Effector CD4-positive, alpha-beta T cell (primary cell): ENCODE measurements around the gene KLHDC3.
A peak's percentile ranks its signal among the peaks of the same experiment; 100 is the strongest.
"Not testable (repeated sequence)": the region's sequence is repeated elsewhere in the genome, so short reads cannot be mapped to it uniquely, and the experiment has no call there.

Experiments used
- DNase-seq: peaks from one replicate; pipeline ENCODE4 v3.0.0-alpha.2; 2020

KLHDC3 gene

DNA sequence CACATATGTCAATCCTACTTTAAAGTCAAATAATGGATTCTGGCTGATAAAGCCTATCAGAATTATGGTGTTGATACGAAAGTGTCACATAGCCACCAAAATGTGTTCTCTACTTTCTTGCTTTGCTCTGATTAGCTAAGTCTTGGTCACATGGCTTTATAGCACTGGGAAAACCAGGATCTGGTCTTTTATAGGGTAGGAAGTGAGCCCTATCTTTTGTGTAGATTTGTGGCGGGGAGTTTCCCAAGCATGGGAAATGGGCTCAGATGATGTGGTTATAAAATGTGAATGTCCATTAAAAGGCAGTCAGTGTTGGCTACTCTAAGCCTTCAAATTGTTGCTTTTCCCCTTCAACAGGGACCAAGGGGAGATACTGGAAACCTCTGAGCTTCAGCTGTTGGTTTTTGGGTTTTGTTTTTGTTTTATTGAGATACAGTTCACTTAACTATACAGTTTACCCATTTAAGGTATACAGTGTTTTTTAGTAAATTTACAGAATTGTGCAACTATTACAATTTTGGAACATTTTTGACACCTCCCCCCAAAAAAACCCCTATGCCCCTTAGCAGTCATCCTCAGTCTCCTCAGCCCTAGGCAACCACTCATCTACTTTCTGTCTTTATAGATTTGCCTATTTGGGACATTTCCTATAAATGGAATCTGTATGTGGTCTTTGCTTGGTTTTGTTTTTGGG lies 19.6 kb downstream of the KLHDC3 start:
- no peak for DNase-seq

DNA sequence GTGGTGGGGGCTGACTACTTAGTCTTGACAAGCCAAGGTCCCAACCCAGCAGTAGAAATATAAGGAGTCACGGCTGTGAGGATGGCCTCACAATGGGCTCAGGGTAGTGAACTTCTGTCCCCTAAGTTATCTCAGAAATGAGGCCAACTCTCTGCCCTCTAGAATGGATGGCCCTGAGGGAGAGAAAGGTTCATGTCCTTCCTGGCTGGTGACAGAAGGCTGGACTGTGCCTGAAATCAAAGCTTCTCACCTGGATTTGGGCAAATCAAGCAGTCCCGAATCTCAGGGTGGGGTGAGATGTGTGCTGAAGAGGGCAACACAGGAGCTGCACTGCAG lies 20.1 kb downstream of the KLHDC3 start:
- no peak for DNase-seq

DNA sequence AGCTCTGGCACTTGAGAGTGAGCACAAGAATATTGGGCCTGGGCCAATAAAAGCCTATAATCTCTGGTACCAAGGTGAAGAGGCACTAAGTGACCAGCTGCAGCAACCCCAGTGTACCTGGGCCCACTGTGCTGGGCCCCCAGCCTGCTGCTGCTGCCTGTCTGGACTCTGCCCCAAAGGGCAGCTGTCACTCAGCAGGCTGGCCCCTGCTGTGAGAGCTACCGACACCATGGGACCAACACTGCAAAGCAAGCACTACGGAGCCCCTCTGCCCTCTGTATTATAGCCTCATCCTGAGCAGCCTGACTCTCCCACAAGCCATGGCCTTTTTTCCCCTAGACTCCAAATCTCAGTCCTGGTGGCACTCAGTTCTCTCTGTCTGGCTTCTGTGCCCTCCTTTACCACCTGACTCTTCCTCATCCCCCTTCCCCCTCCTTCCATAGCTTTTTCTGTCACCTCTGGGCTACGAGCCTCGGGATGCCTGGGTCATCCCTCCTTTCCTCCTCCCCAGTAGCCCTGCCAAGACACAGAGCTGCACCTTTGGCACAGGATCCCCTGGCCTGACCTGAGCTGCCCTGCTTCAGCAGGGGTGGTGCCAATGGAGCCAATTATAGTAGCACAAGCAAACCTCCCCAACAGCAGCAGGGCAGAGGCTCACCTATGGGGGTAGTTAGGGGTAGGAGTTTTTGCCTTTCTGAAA lies 21.6 kb downstream of the KLHDC3 start:
- no peak for DNase-seq

DNA sequence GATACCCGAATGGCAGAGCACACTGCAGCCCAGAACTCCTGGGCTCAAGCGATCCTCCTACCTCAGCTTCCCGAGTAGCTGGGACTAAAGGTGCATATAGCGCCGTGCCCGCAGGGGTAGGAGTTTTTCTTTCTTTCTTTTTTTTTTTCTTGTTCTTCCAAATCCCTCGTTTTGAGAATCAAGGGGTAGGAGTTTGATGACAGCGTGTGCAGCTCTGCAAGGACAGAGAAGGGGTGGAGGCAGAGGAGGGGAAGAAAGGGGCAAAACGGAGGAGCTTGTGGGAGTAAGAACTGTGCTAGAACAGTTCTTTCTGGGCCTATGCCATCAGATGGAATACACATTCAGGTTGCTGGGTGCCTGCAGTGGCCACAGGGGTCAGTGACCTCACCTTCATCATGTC lies 22.7 kb downstream of the KLHDC3 start:
- no peak for DNase-seq

DNA sequence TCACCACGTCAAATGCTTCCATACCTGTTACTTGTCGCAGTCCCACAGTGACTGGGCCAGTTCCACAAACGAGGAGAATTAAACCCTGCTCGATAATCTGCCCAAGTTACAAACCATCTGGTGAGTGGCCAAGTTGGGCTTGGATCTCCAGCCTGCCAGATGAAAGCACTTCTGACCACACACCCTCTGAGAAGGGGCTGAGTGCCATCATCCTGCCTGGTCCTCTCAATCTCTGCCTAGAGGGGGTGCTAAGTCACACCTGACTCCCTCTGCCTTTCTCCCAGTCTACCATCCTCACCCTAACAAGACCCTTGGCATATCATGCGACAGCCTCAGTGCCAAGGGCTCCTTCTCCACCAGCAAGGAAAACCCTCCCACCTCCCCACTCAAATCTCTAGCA lies 23.1 kb downstream of the KLHDC3 start:
- no peak for DNase-seq

DNA sequence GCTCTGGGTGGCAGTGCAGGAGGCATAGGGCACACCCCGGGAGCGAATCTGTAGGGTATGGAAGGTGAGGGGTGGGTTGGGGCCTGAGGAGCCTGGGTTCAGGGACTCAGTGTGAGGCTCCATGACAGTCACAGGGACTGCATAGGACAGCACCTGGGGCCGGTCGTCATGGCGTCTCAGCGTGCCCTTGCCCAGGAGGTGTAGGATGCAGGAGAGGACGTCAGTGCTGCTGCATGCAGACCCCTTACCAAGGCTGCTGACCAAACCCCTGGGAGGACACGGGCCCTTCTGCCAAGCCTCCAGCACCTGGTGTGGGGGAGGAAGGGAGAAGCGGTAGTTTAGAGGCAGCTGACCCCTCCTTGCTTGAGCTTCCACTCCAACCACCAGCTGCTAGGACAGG lies 23.7 kb downstream of the KLHDC3 start:
- no peak for DNase-seq

DNA sequence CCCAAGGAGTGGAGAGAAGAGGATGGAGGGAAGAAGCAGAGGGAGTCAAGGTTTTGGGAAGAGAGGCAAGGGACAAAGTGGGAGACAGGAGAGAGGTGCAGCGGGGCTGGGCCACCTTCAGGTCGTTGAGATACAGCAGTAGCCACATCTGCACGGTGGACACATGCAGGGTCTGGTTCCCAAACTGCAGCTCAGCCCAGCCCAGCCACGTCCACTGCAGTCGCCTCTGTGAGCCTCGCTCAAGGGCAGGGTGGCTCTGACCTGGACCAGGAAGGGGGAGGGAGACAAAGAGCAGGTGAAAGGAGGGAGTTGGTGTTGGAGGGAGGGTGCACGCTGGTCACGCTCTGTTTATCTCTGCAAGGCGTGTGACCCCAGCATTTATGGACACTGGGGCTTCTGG lies 24.7 kb downstream of the KLHDC3 start:
- no peak for DNase-seq

DNA sequence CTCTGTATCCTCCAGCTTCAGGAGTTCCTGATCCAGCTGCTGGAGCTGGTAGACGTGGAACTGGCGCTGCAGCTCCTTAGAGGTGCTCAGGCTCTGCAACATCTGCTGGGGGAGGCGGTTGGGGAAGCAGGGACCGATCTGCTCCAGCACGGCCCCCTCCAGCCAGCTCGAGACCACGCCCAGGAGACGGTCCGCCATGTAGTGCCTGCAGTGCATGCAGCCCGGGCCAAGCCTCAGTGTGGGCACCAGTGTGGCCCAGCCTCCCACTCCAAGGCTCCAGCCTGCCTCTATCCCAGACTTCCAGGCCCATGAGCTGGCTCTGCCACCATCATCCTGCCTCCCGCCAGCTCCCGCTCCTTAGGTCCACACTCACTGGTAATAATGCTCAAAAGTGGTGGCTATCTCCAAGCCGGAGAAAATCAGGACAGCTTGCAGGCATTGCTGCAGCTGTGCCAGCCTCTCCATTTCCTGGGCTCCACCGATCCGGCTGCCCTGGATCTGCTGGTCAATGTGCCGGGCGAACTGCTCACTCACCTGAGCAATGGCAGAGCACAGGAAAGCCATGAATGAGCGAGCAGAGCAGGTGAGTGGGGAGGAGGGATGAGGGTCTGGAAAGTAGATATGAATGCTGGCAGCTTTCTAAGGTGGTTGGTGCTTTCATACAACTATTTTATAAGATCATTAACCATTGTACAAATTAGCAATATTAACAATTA lies 26.7 kb downstream of the KLHDC3 start:
- DNase-seq = no peak

DNA sequence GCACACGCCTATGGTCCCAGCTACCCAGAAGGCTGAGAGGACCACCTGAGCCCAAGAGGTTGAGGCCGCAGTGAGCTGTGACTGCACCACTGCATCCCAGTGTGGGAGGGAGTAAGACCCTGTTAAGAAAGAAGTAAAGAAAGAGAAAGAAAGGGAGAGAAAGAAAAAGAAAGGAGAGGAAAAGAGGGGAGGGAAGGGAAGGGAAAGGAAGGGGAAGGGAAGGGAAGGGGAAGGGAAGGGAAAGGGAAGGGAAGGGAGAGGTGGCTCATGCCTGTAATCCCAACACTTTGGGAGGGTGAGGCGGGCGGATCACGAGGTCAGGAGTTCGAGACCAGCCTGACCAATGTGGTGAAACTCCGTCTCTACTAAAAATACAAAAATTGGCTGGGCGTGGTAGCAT lies 27.4 kb downstream of the KLHDC3 start:
- not testable (repeated sequence) for DNase-seq

DNA sequence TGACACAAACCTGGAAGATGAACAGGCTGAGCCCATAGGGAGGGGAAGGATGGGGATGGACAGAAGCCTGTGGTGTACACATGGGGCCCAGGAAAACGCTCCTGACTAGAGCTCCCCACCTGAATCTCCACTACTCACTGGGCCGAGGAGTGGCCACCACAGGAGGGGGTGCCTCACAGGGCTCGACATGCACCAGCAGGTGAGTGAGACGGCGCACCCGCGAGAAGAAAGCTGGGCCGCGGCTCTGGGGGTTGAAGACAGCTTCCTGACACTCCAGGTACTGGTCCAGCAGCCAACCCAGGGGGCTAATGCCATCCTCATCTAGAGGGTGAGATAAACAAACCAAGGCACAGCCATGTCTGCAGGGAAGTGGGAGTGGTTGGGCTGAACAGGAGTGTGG lies 29.3 kb downstream of the KLHDC3 start:
- DNase-seq = no peak

DNA sequence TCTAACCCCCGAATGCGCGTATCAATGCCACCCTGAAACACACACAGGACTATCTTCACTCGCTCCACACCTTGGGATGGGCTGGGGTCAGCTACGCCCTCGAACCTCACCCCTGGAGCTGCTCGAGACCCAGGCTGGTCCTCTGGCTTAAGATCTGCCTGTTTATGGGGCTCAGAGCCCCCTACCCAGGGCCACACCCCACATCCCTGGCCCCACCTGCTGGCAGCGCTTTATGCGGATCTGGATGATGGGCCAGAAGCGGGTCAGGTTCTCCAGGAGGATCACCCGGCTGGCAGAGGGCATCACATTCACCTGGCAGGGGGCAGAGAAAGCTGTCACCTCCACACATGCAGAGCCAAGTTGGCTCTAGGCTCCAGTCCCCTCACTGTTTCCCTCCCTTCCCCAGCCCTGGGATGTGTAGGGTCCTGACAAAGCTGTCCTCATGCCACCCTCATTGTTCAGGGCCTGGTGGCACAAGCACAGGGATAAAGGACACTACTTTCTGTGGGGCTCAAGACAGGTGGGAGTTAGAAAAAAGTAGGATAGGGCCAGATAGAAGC lies 31.4 kb downstream of the KLHDC3 start:
- no peak for DNase-seq

DNA sequence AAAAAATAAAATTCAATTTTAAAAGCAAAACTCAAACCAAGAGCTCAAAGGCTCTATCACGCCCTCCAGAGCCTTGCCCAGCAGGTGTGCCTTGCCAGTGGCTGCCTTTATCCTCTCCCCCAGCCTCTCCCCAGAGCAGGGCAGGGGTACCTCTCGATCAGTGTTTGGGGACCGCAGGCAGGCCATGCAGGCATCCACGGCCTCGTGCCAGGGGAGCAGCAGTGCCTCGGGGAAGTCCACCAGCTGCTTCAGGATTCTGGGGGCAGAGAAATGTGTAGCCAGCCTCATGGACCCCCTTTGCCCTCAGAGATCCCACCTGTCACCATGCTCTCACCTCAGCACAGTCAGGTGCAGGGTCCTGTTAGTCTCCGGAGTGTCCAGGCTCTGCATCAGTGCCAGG lies 33.9 kb downstream of the KLHDC3 start:
- no peak for DNase-seq

DNA sequence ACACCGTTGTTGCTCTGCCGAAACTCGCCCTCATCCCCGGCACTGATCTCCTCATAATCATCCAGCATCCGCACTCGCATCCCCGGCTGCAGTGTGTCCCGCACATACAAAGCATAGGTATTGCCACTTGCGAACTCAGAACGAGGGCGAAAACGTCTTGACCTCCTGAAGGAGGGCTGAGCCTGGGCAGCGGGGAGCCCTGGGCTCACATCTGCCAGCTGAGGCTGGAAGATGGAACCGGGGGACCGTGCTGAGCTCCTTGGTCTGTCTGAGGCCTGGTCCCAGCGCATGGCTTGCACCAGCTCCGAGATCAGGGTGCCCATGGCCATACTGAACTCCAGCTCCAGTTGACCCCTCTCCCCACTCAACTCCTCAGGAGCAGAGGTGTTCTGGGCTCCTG lies 36.9 kb downstream of the KLHDC3 start:
- no peak for DNase-seq

DNA sequence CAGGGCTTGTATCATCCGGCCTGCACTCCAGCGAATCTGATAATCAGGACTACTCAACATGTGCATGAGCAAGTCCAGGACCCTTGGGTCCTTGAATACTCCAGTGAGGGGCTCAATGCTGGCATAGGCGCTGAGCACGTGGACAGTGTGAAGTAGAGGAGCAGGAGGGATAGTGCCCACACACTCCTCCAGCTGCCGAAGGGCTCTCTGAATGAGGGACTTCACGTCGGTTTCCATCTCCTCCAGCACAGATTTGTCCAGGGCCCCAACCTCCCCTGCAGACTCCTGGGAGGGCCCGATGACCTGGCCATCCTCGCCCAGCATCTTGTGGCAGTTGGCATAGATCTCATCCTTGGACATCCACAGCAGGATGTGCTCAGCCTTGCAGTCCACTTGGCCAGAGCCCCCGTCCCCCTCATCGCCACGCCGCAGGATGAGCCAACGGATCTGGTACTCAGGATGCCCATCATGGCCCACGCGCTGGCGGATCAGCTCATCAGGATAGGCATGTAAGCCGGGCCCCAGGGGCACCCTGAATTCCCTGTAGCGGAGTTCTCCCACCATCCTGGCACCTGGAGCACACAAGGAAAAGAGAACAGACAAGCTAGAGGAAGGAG lies 38.3 kb downstream of the KLHDC3 start:
- DNase-seq = no peak

DNA sequence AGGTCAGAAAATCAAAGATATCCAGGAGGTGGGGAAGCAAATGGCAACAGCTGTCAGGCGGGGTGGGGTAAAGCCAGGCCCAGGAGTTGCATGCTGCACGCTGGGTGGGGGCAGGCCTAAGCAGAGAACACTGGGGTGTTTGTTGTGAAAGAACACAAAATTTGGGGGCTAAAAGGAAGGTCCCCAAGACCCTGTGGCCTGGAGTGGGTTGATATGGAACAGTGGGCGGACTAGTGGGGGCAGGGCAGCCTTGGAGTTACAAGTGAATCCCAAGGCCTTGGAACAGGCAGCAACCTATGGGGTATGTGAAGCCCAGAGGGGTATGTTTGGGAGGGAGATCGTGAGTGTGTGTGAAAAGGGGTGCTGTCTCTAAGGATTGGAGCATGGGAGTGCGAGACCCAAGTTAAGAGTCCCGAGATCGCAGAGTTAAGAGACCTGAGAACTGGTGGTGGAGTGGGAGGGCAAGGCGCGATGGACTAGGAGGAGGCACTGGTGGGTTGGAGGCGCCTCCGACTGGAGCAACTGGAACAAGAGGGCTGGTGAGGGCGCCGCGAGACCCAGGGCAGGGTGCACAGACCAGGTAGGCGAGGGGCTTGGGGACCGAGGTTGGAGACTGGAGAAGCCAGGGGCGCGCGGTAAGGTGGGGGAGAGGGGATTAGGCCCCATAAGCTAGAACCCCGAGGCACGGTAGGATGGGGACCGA lies 38.9 kb downstream of the KLHDC3 start:
- no peak for DNase-seq

DNA sequence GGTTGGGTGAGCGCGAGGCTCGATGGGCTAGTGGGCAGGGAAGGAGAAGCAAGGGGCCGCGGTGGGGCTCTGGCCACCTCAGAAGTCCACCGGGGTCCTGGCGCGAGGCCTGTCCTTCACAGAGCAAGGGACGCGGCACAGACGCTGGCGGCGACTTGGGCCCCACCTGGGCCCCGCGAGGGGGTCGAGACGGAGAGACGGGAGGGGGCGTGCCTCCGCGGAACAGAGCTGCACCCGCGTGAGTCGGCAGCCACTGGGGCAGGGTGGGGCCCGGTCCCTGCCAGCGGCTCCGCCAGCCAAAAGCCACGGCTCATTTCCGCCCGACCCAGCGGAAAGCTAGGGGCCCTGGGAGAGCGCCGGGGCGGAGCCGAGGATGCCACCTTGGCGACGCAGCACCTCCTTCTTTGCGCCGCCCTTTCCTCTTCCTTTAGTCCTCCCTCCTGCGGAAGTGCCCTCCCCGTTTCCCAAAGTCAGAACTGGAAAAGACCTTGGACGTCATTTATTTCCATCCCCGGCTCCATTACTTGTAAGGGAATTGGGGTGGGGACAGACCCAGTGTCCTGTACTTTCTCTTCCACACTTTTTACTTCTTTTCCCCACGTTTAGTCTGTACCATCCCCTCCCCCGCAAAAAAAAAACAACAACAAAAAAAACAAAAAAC lies 39.6 kb downstream of the KLHDC3 start, which contains the start of gene CUL7:
CUL7 (minus strand) TSS at position 307 of the 661 bp plus-strand sequence. CDS start 1,063 bp downstream, outside the sequence.
- peak; percentile 87 for DNase-seq

DNA sequence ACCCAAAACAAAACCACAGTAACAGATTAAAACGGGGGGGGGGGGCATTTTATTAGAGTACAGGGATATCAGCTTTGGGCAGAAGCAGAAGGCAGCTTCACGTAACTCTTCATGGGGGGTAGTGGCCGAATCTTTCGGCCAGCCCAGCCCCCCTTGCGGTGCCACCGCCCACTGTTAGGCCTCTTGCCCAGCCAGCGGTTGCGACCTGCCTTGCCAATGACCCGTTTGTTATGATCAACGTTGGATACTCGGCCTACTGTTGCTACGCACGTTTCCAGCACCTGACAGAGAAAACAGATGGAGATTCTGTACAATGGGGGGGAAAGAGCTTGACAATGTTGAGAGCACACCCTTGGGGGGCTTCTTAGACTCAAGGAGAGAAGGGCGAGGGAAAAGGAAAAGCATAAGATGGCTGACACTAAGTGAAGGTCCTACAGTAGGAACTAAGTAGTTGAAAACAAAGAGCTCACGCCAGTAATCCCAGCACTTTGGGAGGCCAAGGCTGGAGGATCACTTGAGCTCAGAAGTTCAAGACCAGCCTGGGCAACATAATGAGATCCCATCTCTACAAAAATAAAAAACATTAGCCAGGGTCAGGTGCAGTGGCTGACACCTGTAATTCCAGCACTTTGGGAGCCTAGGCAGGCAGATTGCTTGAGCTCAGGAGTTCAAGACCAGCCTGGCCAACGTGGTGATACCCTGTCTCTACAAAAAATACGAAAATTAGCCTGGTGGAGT lies 40.3 kb downstream of the KLHDC3 start:
- no peak for DNase-seq

DNA sequence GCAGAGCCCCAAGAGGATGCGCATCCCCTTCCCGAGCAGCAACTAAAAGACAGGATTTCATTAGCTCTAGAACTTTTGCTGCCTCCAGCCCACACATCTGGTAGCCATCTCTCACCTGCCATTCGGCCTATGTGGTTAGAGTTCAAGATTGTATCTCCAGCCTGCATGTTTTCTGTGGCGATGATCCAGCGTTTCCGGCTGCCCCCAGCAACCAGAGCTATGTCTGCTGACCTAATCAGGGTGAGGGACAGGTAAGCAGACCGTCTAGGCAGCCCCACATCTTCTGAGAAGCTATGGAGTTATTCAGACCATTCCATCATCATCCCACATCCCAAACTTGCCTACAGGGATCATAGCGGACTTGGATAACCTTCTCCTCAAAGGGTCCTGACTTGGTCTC lies 41.9 kb downstream of the KLHDC3 start:
- DNase-seq = no peak

DNA sequence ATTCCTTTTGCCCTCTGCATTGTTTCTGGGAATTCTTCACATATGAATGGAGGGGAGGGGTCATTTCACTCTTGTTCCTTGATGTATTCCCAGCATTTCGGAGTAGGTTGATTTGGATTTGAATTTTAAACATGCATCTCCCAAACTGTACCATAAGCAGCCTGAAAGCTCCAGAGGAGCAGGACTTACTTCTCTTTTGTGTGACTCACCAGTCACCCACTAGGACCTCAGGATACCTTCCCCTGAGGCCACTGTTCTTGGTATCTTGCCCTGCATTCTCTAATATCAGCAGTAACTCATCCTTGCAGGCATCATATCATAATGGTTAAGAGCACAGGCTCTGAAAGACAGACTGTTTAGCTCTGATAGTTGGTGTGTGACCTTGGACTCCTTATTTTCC lies 44.5 kb downstream of the KLHDC3 start:
- DNase-seq = no peak

DNA sequence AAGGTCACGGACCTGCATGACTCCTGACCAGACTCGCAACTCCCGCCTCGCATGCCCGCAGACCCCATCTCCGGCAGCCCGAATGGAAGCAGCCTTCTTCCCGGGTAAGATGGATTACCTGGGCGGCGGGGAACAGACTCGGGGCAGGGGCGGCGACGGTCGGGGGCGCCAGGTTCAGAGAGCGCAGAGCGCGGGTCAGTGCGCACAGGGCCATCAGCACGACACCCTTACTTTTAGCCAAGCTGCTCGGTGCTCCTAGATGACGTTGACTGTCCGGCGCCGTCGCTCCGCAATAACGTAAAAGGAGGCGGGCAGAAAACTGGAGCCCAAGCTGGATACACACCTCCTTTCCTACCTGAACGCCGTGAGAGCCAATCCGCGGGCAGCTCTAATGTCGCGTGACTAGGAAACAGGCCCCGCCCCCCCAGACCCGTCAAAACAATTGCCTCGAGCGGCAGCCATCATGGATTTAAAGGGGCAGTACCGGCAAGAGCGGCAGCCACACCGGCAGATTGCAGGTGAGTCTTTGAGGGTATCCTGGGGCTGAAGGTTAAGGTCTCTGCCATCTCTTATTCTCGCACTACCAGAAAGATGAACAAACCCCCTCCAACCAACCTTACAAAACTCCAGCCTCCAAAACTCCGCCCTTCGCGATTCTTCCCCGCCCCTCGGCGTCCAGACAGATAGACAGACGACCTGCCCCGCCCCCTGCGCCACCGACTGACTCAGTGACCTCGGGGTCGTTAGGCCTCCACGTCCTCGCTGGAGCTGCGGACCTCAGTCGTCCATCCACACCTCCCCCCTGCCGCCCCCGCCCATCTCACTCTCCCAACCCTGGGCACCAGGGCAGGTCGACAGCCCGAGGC lies 45.4 kb downstream of the KLHDC3 start, which contains the start of the genes KLC4 and MRPL2:
KLC4 (plus strand) TSS at position 464 of the 866 bp plus-strand sequence. CDS start 1,705 bp downstream, outside the sequence.
MRPL2 (minus strand) TSS at position 267 of the 866 bp plus-strand sequence; CDS start at position 214, 53 bp downstream.
- peak; percentile 96 for DNase-seq
